K562 (cell line): ENCODE results near the gene PGAP3. TPM values are rescaled to one million over a fixed set of nuclear protein-coding genes. Genes with fewer than 3 reads are reported as not detected.

Source experiments
- ATAC-seq: fragments of 200-7000 bp; cut with Tn5 transposase; 3 replicates; pipeline ENCODE4 v1.9.1; 2020; ENCODE audit warnings: moderate library complexity
- BruUV-seq: library from RNA; stranded (reverse); fragments of 400-500 nt; replicated peaks from 2 replicates; lab custom pipeline; 2021; lab: Mats Ljungman, UMichigan
- CTCF ChIA-PET: fragments of 300-600 bp; formaldehyde crosslinking; extraction: SDS; loops from one replicate; lab custom pipeline; 2021; ENCODE audit warnings: low intra/inter-chr PET ratio; lab: Yijun Ruan, JAX
- POLR2A ChIA-PET: fragments of 300-600, 350-650 bp; sonication (Branson Sonifier 250); formaldehyde crosslinking; extraction: SDS; loops from one replicate; lab custom pipeline; 2021; ENCODE audit warnings: antibody characterized with exemption, inconsistent platforms; lab: Yijun Ruan, JAX
- DNase-seq, 4 experiments: peaks; one replicate each; pipeline versions ENCODE4 v3.0.0 to v3.0.0-alpha.2; 2011 to 2018; ENCODE audit warnings: low spot score in 3 of 4, mixed read lengths in 3 of 4; ENCODE audit errors: extremely low read depth in 1 of 4
- FAIRE-seq: peaks from 2 replicates; lab custom pipeline; 2011; peaks lifted over from hg19 to GRCh38; lab: Jason Lieb, UNC
- H2AFZ ChIP-seq: 2 replicates; pipeline ENCODE4 v1.6.0; 2011; ENCODE audit warnings: low read depth, low read length, control low read depth, inconsistent platforms
- H3K27ac ChIP-seq: fragments of 200-600 bp; 3 replicates; pipeline ENCODE4 v1.8.0; 2011; ENCODE audit warnings: low read depth, mild to moderate bottlenecking, control low read depth, inconsistent platforms, low read length, moderate library complexity, mixed read lengths; ENCODE audit errors: extremely low read depth
- H3K27me3 ChIP-seq, 2 experiments: fragments of 300-600 bp in 1 of 2; 2 replicates in 1 of 2; 3 replicates in 1 of 2; pipeline versions ENCODE4 v1.6.0 to v1.8.0; 2011; ENCODE audit warnings: inconsistent platforms in 2 of 2, low read length in 2 of 2, mild to moderate bottlenecking in 1 of 2, mixed read lengths in 1 of 2, moderate library complexity in 1 of 2; ENCODE audit not compliant: control insufficient read depth in 2 of 2, insufficient read depth in 2 of 2
- H3K36me3 ChIP-seq: fragments of 300-600 bp; 3 replicates; pipeline ENCODE4 v1.8.0; 2011; ENCODE audit warnings: mild to moderate bottlenecking, low read length, inconsistent platforms; ENCODE audit not compliant: control insufficient read depth, insufficient read depth
- H3K4me1 ChIP-seq, 2 experiments: fragments of 200-600 bp in 1 of 2; replicated peaks in 1 of 2; 2 replicates in 1 of 2; 3 replicates in 1 of 2; pipeline versions ENCODE4 v1.5.1 to v1.8.0; 2011; ENCODE audit warnings: inconsistent platforms in 2 of 2, low read length in 2 of 2, mild to moderate bottlenecking in 1 of 2, mixed read lengths in 1 of 2, moderate library complexity in 1 of 2; ENCODE audit not compliant: control insufficient read depth in 2 of 2, insufficient read depth in 2 of 2
- H3K4me2 ChIP-seq: 2 replicates; pipeline ENCODE4 v1.6.1; 2011; ENCODE audit warnings: low read length, control low read depth, inconsistent platforms, mixed read lengths; ENCODE audit not compliant: insufficient read depth
- H3K4me3 ChIP-seq: fragments of 200-600 bp; sonication (generic), shearing (Covaris generic); 2 replicates; pipeline ENCODE4 v1.5.1; 2016; ENCODE audit warnings: control low read depth, inconsistent platforms
- H3K79me2 ChIP-seq: fragments of 200-600 bp; 3 replicates; pipeline ENCODE4 v1.8.0; 2011; ENCODE audit warnings: low read length, inconsistent platforms; ENCODE audit not compliant: control insufficient read depth, insufficient read depth
- H3K9ac ChIP-seq, 2 experiments: 2 replicates each; pipeline versions ENCODE4 v1.6.0 to v1.6.1; 2011; ENCODE audit warnings: low read depth in 2 of 2, low read length in 2 of 2, control low read depth in 1 of 2, inconsistent platforms in 1 of 2, mild to moderate bottlenecking in 1 of 2, mixed read lengths in 1 of 2; ENCODE audit not compliant: insufficient read depth in 1 of 2
- H3K9me1 ChIP-seq: one replicate; pipeline ENCODE4 v1.6.0; 2011; ENCODE audit warnings: inconsistent platforms, mild to moderate bottlenecking, low read length, moderate library complexity; ENCODE audit not compliant: control insufficient read depth, insufficient read depth
- H3K9me3 ChIP-seq: replicated peaks from 2 replicates; pipeline ENCODE4 v1.5.1; 2011; ENCODE audit warnings: low read depth, low read length, inconsistent platforms; ENCODE audit not compliant: control insufficient read depth, insufficient read depth
- H4K20me1 ChIP-seq: replicated peaks from 2 replicates; pipeline ENCODE4 v1.6.1; 2011; ENCODE audit warnings: low read length, inconsistent platforms, mixed read lengths; ENCODE audit not compliant: control insufficient read depth, insufficient read depth
- ADNP ChIP-seq: fragments of 200-800 bp; sonication (Bioruptor generic); IDR thresholded peaks from 2 replicates; pipeline ENCODE4 v1.6.1; 2016; ENCODE audit warnings: missing genetic modification characterization, missing compliant biosample characterization
- CBX3 ChIP-seq, 2 experiments: IDR thresholded peaks; 1 replicate in 1 of 2; 2 replicates in 1 of 2; pipeline ENCODE4 v1.6.1; 2012; ENCODE audit warnings: inconsistent platforms in 2 of 2, low read length in 2 of 2, borderline replicate concordance in 1 of 2, control low read depth in 1 of 2
- CSDE1 ChIP-seq, 2 experiments: fragments of 450-650 bp; IDR thresholded peaks; 2 replicates each; pipeline ENCODE4 v1.6.1; 2016; ENCODE audit warnings: mild to moderate bottlenecking in 1 of 2
- ESRRA ChIP-seq: fragments of 450-650 bp; IDR thresholded peaks from 2 replicates; pipeline ENCODE4 v1.6.1; 2014; ENCODE audit warnings: low read depth, mild to moderate bottlenecking, moderate library complexity, borderline replicate concordance
- FOSL1 ChIP-seq: fragments of 200-800 bp; sonication (Bioruptor generic); conservative IDR thresholded peaks from 2 replicates; pipeline ENCODE4 v1.6.1; 2016; ENCODE audit warnings: missing genetic modification characterization, missing compliant biosample characterization
- HMBOX1 ChIP-seq: sonication (generic); IDR thresholded peaks from 2 replicates; pipeline ENCODE4 v1.6.1; 2016
- MAFG ChIP-seq: fragments of 450-650 bp; conservative IDR thresholded peaks from 2 replicates; pipeline ENCODE4 v1.6.1; 2016; ENCODE audit warnings: missing genetic modification characterization, missing compliant biosample characterization
- NCOA1 ChIP-seq: fragments of 450-650 bp; IDR thresholded peaks from 2 replicates; pipeline ENCODE4 v1.6.1; 2016; ENCODE audit warnings: low read depth
- NEUROD1 ChIP-seq: fragments of 150-350 bp; IDR thresholded peaks from 2 replicates; pipeline ENCODE4 v1.6.1; 2014; ENCODE audit warnings: borderline replicate concordance, low read length, low read depth; ENCODE audit not compliant: partially characterized antibody
- NR2C2 ChIP-seq, 2 experiments: fragments of 200-800 bp in 1 of 2; sonication (Bioruptor generic) in 1 of 2; sonication (generic) in 1 of 2; formaldehyde crosslinking in 1 of 2; IDR thresholded peaks; 2 replicates each; pipeline versions ENCODE4 v1.6.1 to v1.8.0; 2016 to 2022; ENCODE audit warnings: mild to moderate bottlenecking in 1 of 2, missing compliant biosample characterization in 1 of 2, missing genetic modification characterization in 1 of 2, missing genetic modification reagents in 1 of 2
- RCOR1 ChIP-seq, 2 experiments: IDR thresholded peaks; 2 replicates each; pipeline ENCODE4 v1.6.1; 2012; ENCODE audit warnings: low read depth in 2 of 2, low read length in 2 of 2, borderline replicate concordance in 1 of 2, improper control_type of control experiment in 1 of 2
- RFX1 ChIP-seq: fragments of 450-650 bp; IDR thresholded peaks from 2 replicates; pipeline ENCODE4 v1.6.1; 2016; ENCODE audit warnings: mild to moderate bottlenecking, moderate library complexity
- RFX7 ChIP-seq: fragments of 250-450 bp; sonication (Bioruptor Pico); IDR thresholded peaks from 2 replicates; pipeline ENCODE4 v1.5.1; 2021; ENCODE audit warnings: mild to moderate bottlenecking
- SPI1 ChIP-seq: IDR thresholded peaks from 2 replicates; pipeline ENCODE4 v1.6.1; 2011; ENCODE audit warnings: low read depth, low read length, control low read depth, borderline replicate concordance
- TEAD4 ChIP-seq, 2 experiments: sonication (generic) in 1 of 2; formaldehyde crosslinking in 1 of 2; IDR thresholded peaks; 2 replicates each; pipeline versions ENCODE4 v1.6.1 to v1.8.0; 2012 to 2022; ENCODE audit warnings: borderline replicate concordance in 1 of 2, inconsistent platforms in 1 of 2, low read length in 1 of 2, mild to moderate bottlenecking in 1 of 2, missing genetic modification reagents in 1 of 2
- ZNF263 ChIP-seq: sonication (generic); formaldehyde crosslinking; IDR thresholded peaks from 2 replicates; pipeline ENCODE4 v1.8.0; 2022; ENCODE audit warnings: mild to moderate bottlenecking, missing genetic modification reagents, borderline replicate concordance
- WGBS: fragments of 100-300 bp; shearing (Covaris generic); methylation state at CpG from one replicate; pipeline ENCODE4 v1.1.6; 2016; ENCODE audit warnings: low coverage, mixed read lengths; ENCODE audit not compliant: insufficient coverage; ENCODE audit errors: missing lambda C conversion rate; 5-methylcytosine and 5-hydroxymethylcytosine counted together
- in situ Hi-C: fragments of 300-500 bp; cut with MboI; formaldehyde crosslinking; loops from 4 replicates; pipeline ENCODE4 v1.15.0; 2018; ENCODE audit warnings: inconsistent platforms, mixed read lengths
- intact Hi-C: fragments of 100-400 bp; cut with micrococcal nuclease; formaldehyde crosslinking; loops from 2 replicates; pipeline ENCODE4 v1.14.2; 2022
- polyA plus RNA-seq, 8 experiments: library from polyadenylated mRNA; depleted of rRNA in 4 of 8; stranded (reverse) in 5 of 8; unstranded in 3 of 8; fragments of >200 nt; fragmentation: Nextera tagmentation in 2 of 8; fragmentation: Illumina TruSeq in 1 of 8; extraction: Ambion mirVana in 2 of 8; extraction: Trizol in 1 of 8; gene quantifications; 2 replicates each; pipeline versions ENCODE4 v1.2.1 to v1.2.3, GENCODE V29; 2011 to 2014; ENCODE audit warnings: inconsistent platforms in 1 of 8, missing spikeins in 1 of 8
- total RNA-seq, 7 experiments: library from RNA; depleted of rRNA in 6 of 7; stranded (reverse); fragments of >200 nt in 6 of 7; fragmentation: Illumina TruSeq in 2 of 7; extraction: Trizol in 2 of 7; gene quantifications; 2 replicates each; pipeline versions ENCODE4 v1.2.1 to v1.2.3, GENCODE V29; 2011 to 2021; ENCODE audit warnings: low replicate concordance in 1 of 7
- TF ChIP-seq, protein P1 (sequence below), 2 experiments: fragments of 450-650 bp in 1 of 2; sonication (generic) in 1 of 2; formaldehyde crosslinking in 1 of 2; IDR thresholded peaks in 1 of 2; conservative IDR thresholded peaks in 1 of 2; 2 replicates each; pipeline versions ENCODE4 v1.6.1 to v1.8.1; 2016 to 2023; ENCODE audit warnings: mild to moderate bottlenecking in 2 of 2, moderate library complexity in 2 of 2, inconsistent platforms in 1 of 2, missing genetic modification reagents in 1 of 2
- TF ChIP-seq, protein P2 (sequence below): sonication (generic); formaldehyde crosslinking; IDR thresholded peaks from 2 replicates; pipeline ENCODE4 v1.8.1; 2023; ENCODE audit warnings: mild to moderate bottlenecking, missing genetic modification reagents

Gene PGAP3
- total and polyA plus RNA-seq, 9 of the 15 experiments (the other 6 are each of a cell fraction or from before 2014, with no cell fraction given), result 0.38 to 9.4 (median 4.5) TPM

- FAIRE-seq (peak; percentile 19), ATAC-seq (no peak), DNase-seq (peak in 1 of 4 experiments; percentile 59)
- no peaks in the 10 kb centered on the region for H3K9me3 ChIP-seq
- H4K20me1 ChIP-seq, result peaks cover 26% of the 10 kb centered on the region
- BruUV-seq, result no TSS peak
- H3K36me3 ChIP-seq, result peaks cover 11% of the 10 kb centered on the region; the same call in 2 of the 3 replicates
- no peak overlapping the region for H2AFZ ChIP-seq
- POLR2A ChIA-PET, result interaction anchor here (0.7 to 1.4 kb wide), 2 partner anchors 12 to 24 kb away, joined by 3 to 4 read pairs; no protein-coding TSS in a partner anchor
- H3K79me2 ChIP-seq, result peaks cover 88% of the 10 kb centered on the region
- intact Hi-C loops, result no loop called here
- peak overlapping the region in 1 of 2 experiments; percentile 22; a peak in 1 of 4 replicates for H3K9ac ChIP-seq
- in situ Hi-C loops, result no loop called here
- H3K27ac ChIP-seq, result no peak overlapping the region
- H3K4me1 ChIP-seq, result peaks cover 60% of the 10 kb centered on the region in 2 experiments
- WGBS, result 16% methylated on average over 6 of the region's 7 CpGs
- no peaks in the 10 kb centered on the region for H3K27me3 ChIP-seq
- H3K4me2 ChIP-seq, result peak overlapping the region; percentile 28; the same call in 1 of the 2 replicates
- H3K9me1 ChIP-seq, result no peaks in the 10 kb centered on the region
- CTCF ChIA-PET, result no interaction called here
- no peak overlapping the region for H3K4me3 ChIP-seq
- TF ChIP-seq SPI1 (peak; percentile 61; the same call in 1 of the 2 replicates), RCOR1 (IDR thresholded peaks at IDR 0.05; ENCODE audit: borderline replicate concordance in 1 of 2, low read depth in 2 of 2, low read length in 2 of 2) (0 out of 4 replicates have a peak, but pooled peaks of 1 of the 2 experiments have one; percentile 36), NR2C2 (CRISPR knock-in tag; IDR thresholded peaks at IDR 0.05) (no peak), NR2C2 (tag; IDR thresholded peaks at IDR 0.05) (peak; percentile 76), TEAD4 (IDR thresholded peaks at IDR 0.05; ENCODE audit: low read length) (no peak), TEAD4 (CRISPR knock-in tag; IDR thresholded peaks at IDR 0.05; ENCODE audit: borderline replicate concordance) (no peak), ZNF263 (CRISPR knock-in tag) (peak; percentile 75), CBX3 (IDR thresholded peaks at IDR 0.05; ENCODE audit: borderline replicate concordance in 1 of 2, low read length in 2 of 2) (no peak), ESRRA (peak; percentile 70), FOSL1 (tag) (no peak), ADNP (tag) (no peak), RFX7 (CRISPR knock-in tag) (no peak), MAFG (no peak), NCOA1 (no peak), HMBOX1 (peak; percentile 39; the same call in 1 of the 2 replicates), NEUROD1 (no peak), CSDE1 (IDR thresholded peaks at IDR 0.05) (no peak), RFX1 (no peak)
- TF ChIP-seq, protein P1, sequence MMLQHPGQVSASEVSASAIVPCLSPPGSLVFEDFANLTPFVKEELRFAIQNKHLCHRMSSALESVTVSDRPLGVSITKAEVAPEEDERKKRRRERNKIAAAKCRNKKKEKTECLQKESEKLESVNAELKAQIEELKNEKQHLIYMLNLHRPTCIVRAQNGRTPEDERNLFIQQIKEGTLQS (IDR thresholded peaks at IDR 0.05), result no peak
- TF ChIP-seq, protein P1 (CRISPR knock-in tag; conservative IDR thresholded peaks at IDR 0.05), result no peak
- TF ChIP-seq, protein P2, sequence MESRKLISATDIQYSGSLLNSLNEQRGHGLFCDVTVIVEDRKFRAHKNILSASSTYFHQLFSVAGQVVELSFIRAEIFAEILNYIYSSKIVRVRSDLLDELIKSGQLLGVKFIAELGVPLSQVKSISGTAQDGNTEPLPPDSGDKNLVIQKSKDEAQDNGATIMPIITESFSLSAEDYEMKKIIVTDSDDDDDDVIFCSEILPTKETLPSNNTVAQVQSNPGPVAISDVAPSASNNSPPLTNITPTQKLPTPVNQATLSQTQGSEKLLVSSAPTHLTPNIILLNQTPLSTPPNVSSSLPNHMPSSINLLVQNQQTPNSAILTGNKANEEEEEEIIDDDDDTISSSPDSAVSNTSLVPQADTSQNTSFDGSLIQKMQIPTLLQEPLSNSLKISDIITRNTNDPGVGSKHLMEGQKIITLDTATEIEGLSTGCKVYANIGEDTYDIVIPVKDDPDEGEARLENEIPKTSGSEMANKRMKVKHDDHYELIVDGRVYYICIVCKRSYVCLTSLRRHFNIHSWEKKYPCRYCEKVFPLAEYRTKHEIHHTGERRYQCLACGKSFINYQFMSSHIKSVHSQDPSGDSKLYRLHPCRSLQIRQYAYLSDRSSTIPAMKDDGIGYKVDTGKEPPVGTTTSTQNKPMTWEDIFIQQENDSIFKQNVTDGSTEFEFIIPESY (CRISPR knock-in tag), result no peak
These were observed 46.0 kb downstream of the PGAP3 start for GRCh38 chr17:39641883-39642282.
